ENCODE results near the gene MRI1.

- TF ChIP-seq EZH2 (IDR thresholded peaks at IDR 0.05; ENCODE audit: insufficient read depth, poor library complexity, severe bottlenecking) (no peak), EZH2phosphoT487 (IDR thresholded peaks at IDR 0.05; ENCODE audit: insufficient read depth, low read depth) (no peak)
Observed at GRCh38 chr19:13795595-13796300, 31.4 kb downstream of the MRI1 start.

Data from GM23248 (cell line).